Sigmoid colon (tissue), 7 donors: ENCODE measurements around the gene NOA1. TPM values are rescaled to one million over a fixed set of nuclear protein-coding genes. Genes with fewer than 3 reads are reported as not detected.
"Not testable (repeated sequence)": the region's sequence is repeated elsewhere in the genome, so short reads cannot be mapped to it uniquely, and the experiment has no call there.

ENCODE experiments used
- DNase-seq: peaks from one replicate; pipeline ENCODE4 v3.0.0-alpha.2; 2019
- H3K27ac ChIP-seq, 4 donors: fragments of 200-600 bp; sonication (generic); one replicate each; pipeline ENCODE4 v1.5.1; 2016 to 2019; ENCODE audit warnings: mild to moderate bottlenecking in 1 of 4
- H3K27me3 ChIP-seq, 3 donors: fragments of 200-600 bp; sonication (generic); one replicate each; pipeline ENCODE4 v1.5.1; 2019; ENCODE audit warnings: mild to moderate bottlenecking in 1 of 3
- H3K36me3 ChIP-seq, 4 donors: fragments of 200-600 bp; sonication (generic); one replicate each; pipeline ENCODE4 v1.5.1; 2016 to 2019
- H3K4me1 ChIP-seq, 4 donors: fragments of 200-600 bp; sonication (generic); one replicate each; pipeline ENCODE4 v1.5.1; 2017 to 2019
- H3K4me3 ChIP-seq, 4 donors: fragments of 200-600 bp; sonication (generic); one replicate each; pipeline ENCODE4 v1.5.1; 2017 to 2019; ENCODE audit warnings: mild to moderate bottlenecking in 2 of 4, moderate library complexity in 1 of 4
- H3K9me3 ChIP-seq, 4 donors: fragments of 200-600 bp in 3 of 4; sonication (generic) in 3 of 4; one replicate each; pipeline versions ENCODE4 v1.5.1 to v1.6.1; 2013 to 2019
- EP300 ChIP-seq, 4 donors: sonication (generic); formaldehyde crosslinking; IDR thresholded peaks; one replicate each; pipeline ENCODE4 v1.6.1; 2017; ENCODE audit warnings: antibody characterized with exemption in 4 of 4
- POLR2A ChIP-seq, 2 donors: fragments of 450-650 bp; IDR thresholded peaks; one replicate each; pipeline ENCODE4 v1.6.1; 2016; ENCODE audit warnings: antibody characterized with exemption in 2 of 2, mild to moderate bottlenecking in 2 of 2, moderate library complexity in 2 of 2
- POLR2AphosphoS5 ChIP-seq, 4 donors: sonication (generic); formaldehyde crosslinking; IDR thresholded peaks; one replicate each; pipeline ENCODE4 v1.6.1; 2017; ENCODE audit warnings: antibody characterized with exemption in 4 of 4
- WGBS, 2 donors: extraction: QIAGEN DNeasy Blood & Tissue Kit; methylation state at CpG; one replicate each; pipeline ENCODE4 v1.1.7; 2013; 5-methylcytosine and 5-hydroxymethylcytosine counted together
- intact Hi-C: fragments of 100-400 bp; cut with DNase I; formaldehyde crosslinking; loops from one replicate; pipeline ENCODE4 v1.15.1; 2023
- polyA plus RNA-seq, 3 donors: library from polyadenylated mRNA; stranded (reverse); fragments of 200-250 nt; gene quantifications; one replicate each; pipeline ENCODE4 v1.2.3, GENCODE V29; 2013
- small RNA-seq, 3 donors: library from RNA; depleted of rRNA; stranded (forward); fragments of <200 nt; gene quantifications; one replicate each; pipeline ENCODE3, GENCODE V24; 2016
- total RNA-seq, 4 donors: library from RNA; depleted of rRNA; stranded (reverse); fragments of >200 nt; gene quantifications; one replicate each; pipeline ENCODE4 v1.1.0, GENCODE V29; 2016
- TF ChIP-seq, protein P1 (sequence below), 4 experiments: fragments of 450-650 bp in 3 of 4; fragments of 200-600 bp in 1 of 4; IDR thresholded peaks; one replicate each; pipeline ENCODE4 v1.5.1; 2016 to 2019; ENCODE audit warnings: antibody characterized with exemption in 4 of 4, mild to moderate bottlenecking in 3 of 4, moderate library complexity in 2 of 4
- donor health status: healthy with polysubstance abuse.
- donor health status: Bipolar disorder and iron deficiency.
- donor health status: healthy.

Gene NOA1
- total and polyA plus RNA-seq, 7 donors: 13.9 to 37.4 (median 24.4) TPM

DNA sequence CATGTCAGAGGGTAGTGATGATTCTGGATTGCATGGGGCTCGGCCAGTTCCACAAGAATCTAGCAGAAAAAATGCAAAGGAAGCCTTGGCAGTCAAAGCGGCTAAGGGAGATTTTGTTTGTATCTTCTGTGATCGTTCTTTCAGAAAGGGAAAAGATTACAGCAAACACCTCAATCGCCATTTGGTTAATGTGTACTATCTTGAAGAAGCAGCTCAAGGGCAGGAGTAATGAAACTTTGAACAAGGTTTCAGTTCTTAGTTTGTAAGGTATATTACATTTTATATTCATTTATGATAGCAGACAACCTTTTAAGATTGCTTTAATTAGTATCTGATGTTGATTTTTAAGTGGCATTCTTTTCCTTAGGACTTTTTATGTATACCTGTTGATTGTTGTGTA is 45.5 kb downstream of the NOA1 start:
- Histone ChIP-seq H3K4me1 (no peaks in the 10 kb centered on the region), H3K9me3 (no peaks in the 10 kb centered on the region), H3K27me3 (no peaks in the 10 kb centered on the region), H3K4me3 (no peak overlapping the region), H3K36me3 (peaks cover 10 to 27% (median 18%) of the 10 kb centered on the region in 4 donors), H3K27ac (no peak overlapping the region)
- intact Hi-C loops: no loop called here
- TF ChIP-seq POLR2AphosphoS5 (IDR thresholded peaks at IDR 0.05) (no peak), POLR2A (IDR thresholded peaks at IDR 0.05) (no peak), EP300 (IDR thresholded peaks at IDR 0.05) (no peak)
- TF ChIP-seq, protein P1, sequence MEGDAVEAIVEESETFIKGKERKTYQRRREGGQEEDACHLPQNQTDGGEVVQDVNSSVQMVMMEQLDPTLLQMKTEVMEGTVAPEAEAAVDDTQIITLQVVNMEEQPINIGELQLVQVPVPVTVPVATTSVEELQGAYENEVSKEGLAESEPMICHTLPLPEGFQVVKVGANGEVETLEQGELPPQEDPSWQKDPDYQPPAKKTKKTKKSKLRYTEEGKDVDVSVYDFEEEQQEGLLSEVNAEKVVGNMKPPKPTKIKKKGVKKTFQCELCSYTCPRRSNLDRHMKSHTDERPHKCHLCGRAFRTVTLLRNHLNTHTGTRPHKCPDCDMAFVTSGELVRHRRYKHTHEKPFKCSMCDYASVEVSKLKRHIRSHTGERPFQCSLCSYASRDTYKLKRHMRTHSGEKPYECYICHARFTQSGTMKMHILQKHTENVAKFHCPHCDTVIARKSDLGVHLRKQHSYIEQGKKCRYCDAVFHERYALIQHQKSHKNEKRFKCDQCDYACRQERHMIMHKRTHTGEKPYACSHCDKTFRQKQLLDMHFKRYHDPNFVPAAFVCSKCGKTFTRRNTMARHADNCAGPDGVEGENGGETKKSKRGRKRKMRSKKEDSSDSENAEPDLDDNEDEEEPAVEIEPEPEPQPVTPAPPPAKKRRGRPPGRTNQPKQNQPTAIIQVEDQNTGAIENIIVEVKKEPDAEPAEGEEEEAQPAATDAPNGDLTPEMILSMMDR (IDR thresholded peaks at IDR 0.05): no peak
- 73 to 85% methylated on average over 4 of the region's 4 CpGs for WGBS, 2 donors
- no peak for DNase-seq

DNA sequence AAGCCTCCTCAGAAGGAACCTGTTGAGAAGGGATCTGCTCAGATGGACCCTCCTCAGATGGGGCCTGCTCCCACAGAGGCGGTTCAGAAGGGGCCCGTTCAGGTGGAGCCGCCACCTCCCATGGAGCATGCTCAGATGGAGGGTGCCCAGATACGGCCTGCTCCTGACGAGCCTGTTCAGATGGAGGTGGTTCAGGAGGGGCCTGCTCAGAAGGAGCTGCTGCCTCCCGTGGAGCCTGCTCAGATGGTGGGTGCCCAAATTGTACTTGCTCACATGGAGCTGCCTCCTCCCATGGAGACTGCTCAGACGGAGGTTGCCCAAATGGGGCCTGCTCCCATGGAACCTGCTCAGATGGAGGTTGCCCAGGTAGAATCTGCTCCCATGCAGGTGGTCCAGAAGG is 46.8 kb downstream of the NOA1 start:
- 97 to 98% methylated on average over 7 of the region's 7 CpGs for WGBS, 2 donors
- no peak for DNase-seq
- intact Hi-C loops: no loop called here
- no peak for TF ChIP-seq POLR2A (IDR thresholded peaks at IDR 0.05)
- TF ChIP-seq EP300 (IDR thresholded peaks at IDR 0.05): no peak
- no peak for TF ChIP-seq POLR2AphosphoS5 (IDR thresholded peaks at IDR 0.05)
- TF ChIP-seq, protein P1 (IDR thresholded peaks at IDR 0.05): no peak
- Histone ChIP-seq H3K27ac (no peak overlapping the region), H3K9me3 (no peaks in the 10 kb centered on the region), H3K36me3 (peaks cover 10 to 34% (median 20%) of the 10 kb centered on the region in 4 donors), H3K4me1 (no peaks in the 10 kb centered on the region), H3K27me3 (no peaks in the 10 kb centered on the region), H3K4me3 (no peak overlapping the region)

DNA sequence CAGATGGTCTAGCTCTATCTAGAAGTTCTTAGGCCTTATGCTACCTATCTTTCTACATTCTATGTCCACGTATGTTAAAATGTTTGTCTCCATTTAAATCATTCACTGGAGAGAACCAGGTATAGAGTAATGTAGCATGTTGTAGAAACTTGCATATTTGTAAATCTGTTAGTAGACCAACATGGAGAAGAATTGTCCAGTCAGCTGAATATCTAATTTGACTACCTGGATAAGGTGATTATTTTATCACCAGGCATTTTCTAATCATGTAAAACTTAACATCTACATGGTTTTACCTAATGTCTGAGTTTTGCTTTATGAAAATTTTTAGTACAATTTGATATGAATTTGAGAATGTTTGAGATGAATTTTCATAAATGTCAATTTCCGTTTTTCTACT is 50.2 kb downstream of the NOA1 start:
- H3K36me3 ChIP-seq: peaks cover 10 to 66% (median 20%) of the 10 kb centered on the region in 4 donors
- TF ChIP-seq POLR2AphosphoS5 (IDR thresholded peaks at IDR 0.05) (no peak), EP300 (IDR thresholded peaks at IDR 0.05) (no peak), POLR2A (IDR thresholded peaks at IDR 0.05) (no peak)
- TF ChIP-seq, protein P1 (IDR thresholded peaks at IDR 0.05): no peak
- intact Hi-C loops: no loop called here
- no peak overlapping the region for H3K4me3 ChIP-seq
- no peaks in the 10 kb centered on the region for H3K4me1 ChIP-seq
- 74 to 76% methylated on average over 2 of the region's 2 CpGs for WGBS, 2 donors
- DNase-seq: no peak
- H3K27me3 ChIP-seq: no peaks in the 10 kb centered on the region
- H3K9me3 ChIP-seq: no peaks in the 10 kb centered on the region
- H3K27ac ChIP-seq: no peak overlapping the region

DNA sequence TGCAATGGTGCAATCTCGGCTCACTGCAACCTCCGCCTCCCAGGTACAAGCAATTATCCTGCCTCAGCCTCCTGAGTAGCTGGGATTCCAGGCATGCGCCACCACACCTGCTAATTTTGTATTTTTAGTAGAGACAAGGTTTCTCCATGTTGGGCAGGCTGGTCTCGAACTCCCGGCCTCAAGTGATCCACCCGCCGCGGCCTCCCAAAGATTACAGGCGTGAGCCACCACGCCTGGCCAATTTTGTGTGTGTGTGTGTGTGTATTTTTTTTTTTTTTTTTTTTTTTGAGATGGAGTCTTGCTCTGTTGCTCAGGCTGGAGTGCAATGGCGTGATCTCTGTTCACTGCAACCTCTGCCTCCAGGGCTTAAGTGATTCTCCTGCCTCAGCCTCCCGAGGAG is 62.4 kb downstream of the NOA1 start:
- H3K4me3 ChIP-seq, H3K27ac ChIP-seq, H3K27me3 ChIP-seq, DNase-seq, H3K36me3 ChIP-seq, H3K9me3 ChIP-seq: not testable (repeated sequence)
- 97 to 98% methylated on average over 12 of the region's 12 CpGs for WGBS, 2 donors
- intact Hi-C loops: loop anchor here (10.0 kb wide), 1 partner anchor 200 kb away; the partner anchor contains the start of gene IGFBP7
- peaks cover 0 to 47% (median 40%) of the 10 kb centered on the region in 4 donors for H3K4me1 ChIP-seq

DNA sequence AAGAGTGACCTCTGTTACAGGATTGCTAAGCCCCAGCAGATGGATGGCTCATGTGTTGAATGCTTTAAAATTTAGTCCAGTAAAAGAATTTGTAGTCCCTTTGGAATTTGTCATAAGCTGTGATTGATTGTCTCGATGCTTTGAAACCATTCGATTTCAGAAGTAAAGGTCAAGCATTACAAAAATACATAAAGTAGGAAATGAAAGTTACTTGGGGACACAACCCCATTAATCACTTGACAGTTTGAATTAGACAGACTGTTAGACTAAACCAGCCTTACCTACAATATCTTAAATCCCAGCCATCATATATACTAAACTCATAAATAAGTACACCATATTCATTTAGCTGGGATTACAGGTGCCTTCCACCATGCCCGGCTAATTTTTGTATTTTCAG is 63.1 kb downstream of the NOA1 start:
- Histone ChIP-seq H3K36me3 (peaks cover 0 to 4% (median 0%) of the 10 kb centered on the region in 4 donors), H3K27me3 (no peaks in the 10 kb centered on the region), H3K4me1 (peaks cover 0 to 52% (median 44%) of the 10 kb centered on the region in 4 donors), H3K9me3 (no peaks in the 10 kb centered on the region), H3K27ac (no peak overlapping the region), H3K4me3 (no peak overlapping the region)
- WGBS, 2 donors: 75 to 85% methylated on average over 3 of the region's 3 CpGs
- intact Hi-C loops: loop anchor here (10.0 kb wide), 1 partner anchor 200 kb away; the partner anchor contains the start of gene IGFBP7
- TF ChIP-seq POLR2A (IDR thresholded peaks at IDR 0.05): no peak
- no peak for TF ChIP-seq POLR2AphosphoS5 (IDR thresholded peaks at IDR 0.05)
- no peak for TF ChIP-seq EP300 (IDR thresholded peaks at IDR 0.05)
- TF ChIP-seq, protein P1 (IDR thresholded peaks at IDR 0.05): no peak
- DNase-seq: no peak

Small RNA genes lying within 50 kb of the gene (small RNA-seq; reads per million reads assigned to genes)
- gene RNU6-998P: 0 reads per million in 3 donors

Other genes starting within 250 kb of the NOA1 start
- 1 to 10 TPM in 1 of 4 donors, not detected in 3; 4.6 TPM for gene SPINK2, start 155.9 kb downstream of the NOA1 start, total RNA-seq
- under 1 TPM in 1 of 3 donors, not detected in 2; 0.99 TPM for gene SPINK2, start 155.9 kb downstream of the NOA1 start, polyA plus RNA-seq
- gene REST, start 69.7 kb downstream of the NOA1 start, total RNA-seq: 10 to 100 TPM; 23.7 to 32.8 (median 26.3) TPM
- 1 to 10 TPM; 4.8 to 7.3 (median 5.8) TPM for gene REST, start 69.7 kb downstream of the NOA1 start, polyA plus RNA-seq
- gene POLR2B, start 1.3 kb upstream of the NOA1 start, total RNA-seq: 10 to 100 TPM; 57.6 to 87.8 (median 60.1) TPM
- 10 to 100 TPM; 21.6 to 38.9 (median 22.9) TPM for gene POLR2B, start 1.3 kb upstream of the NOA1 start, polyA plus RNA-seq
- 100 to 1,000 TPM; 474 to 834 (median 779) TPM for gene IGFBP7, start 132.8 kb upstream of the NOA1 start, total RNA-seq
- gene IGFBP7, start 132.8 kb upstream of the NOA1 start, polyA plus RNA-seq: 100 to 1,000 TPM in 1 of 3 donors, 10 to 100 TPM in 2; 29.8 to 199 (median 46.2) TPM